NK-92 treated with Interleukin-12 subunit alpha and Interleukin-12 subunit beta, amount 100 ng/mL, for 24 hours (cell line): ENCODE results near the gene ACVR1B.
A peak's percentile ranks its signal among the peaks of the same experiment; 100 is the strongest.

ENCODE experiments used
- DNase-seq: peaks from one replicate; lab custom pipeline; 2025; lab: John Stamatoyannopoulos, UW

Gene ACVR1B

DNA sequence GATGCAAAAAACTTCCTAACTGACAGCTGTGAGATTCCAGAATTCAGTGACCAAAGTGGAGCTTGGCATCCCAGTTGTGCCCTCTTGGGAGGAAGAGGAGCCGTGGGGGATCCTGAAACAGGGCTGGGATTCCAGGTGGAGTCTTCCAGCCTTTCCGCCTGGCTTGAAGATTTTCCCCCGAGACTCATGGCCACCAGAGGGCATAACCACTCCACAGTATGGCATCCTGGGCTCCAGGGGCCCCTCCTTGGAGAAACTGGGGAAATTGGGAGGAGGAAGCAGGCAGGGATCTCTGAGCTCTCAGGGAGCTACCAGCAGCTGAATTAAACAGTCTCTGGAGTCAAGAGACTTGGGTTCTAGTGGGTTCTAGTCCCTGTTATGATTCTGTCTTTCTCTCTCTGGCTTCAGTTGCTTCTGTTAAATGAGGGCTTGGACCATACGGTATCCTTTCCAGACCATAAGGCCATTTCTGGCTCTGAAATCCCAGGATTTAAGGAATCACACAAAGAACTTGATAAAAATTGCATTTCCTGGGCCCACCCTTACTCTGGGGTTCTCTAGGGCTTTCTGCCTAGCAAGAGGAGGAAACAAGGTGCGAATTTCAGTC is 52.6 kb downstream of the ACVR1B start:
- DNase-seq = no peak

- no peak for DNase-seq
These were observed 53.9 kb downstream of the ACVR1B start for GRCh38 chr12:52005218-52005902.

DNA sequence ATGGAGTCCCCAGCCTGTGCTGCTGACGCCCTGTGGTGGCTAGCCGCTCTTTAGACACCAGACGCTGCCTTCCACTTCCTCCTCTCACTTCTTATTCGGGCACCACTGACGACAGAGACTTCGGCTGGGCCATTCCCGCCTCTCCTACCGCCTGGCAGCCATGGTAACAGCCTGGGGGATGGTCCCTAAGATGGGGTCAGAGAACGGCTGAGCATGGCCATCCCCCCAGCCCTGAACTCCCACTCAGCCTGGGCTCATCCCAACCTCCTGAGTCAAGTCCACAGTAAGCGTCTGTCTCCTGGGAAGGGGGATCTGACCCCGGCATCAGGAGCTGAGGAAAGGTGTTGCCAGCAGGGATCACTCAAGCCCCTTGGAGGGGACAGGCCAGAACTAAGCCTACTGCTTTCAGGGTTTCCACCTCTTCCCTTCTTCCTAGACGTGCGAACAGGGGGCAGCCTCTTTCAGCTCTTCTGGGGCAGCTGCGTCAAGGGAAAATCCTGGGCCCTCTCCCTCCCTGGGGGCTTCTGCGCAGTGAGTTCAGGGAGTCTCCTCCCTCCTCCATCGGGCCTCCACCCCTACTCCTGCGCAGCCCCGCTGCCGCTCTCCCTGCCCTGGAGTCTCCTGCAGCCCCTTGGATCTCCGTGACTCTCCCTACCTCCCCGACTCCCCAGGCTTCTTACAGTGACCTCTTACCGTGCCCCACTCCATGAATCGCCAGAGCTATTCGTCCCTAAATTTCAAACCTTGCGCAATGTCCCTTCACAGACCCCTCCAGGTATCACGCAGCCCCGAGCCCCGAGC is 54.6 kb downstream of the ACVR1B start:
- no peak for DNase-seq

DNA sequence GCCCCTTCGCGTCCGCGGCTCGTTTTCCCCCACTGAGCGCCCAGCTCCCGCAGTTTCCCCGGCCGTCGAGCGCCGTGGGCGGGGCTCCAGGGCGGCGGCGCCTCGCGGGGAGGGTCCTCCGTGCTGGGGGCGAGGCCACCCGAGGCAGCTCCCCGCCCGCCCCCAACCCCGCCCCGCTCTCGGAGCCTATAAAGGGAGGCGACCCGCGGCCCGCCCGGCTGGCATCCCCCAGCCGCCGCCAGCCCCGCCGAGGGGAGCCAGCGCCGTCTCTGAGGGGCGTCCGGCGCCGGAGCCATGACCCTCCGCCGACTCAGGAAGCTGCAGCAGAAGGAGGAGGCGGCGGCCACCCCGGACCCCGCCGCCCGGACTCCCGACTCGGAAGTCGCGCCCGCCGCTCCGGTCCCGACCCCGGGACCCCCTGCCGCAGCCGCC is 55.2 kb downstream of the ACVR1B start, which contains the start of gene TAMALIN:
TSS of gene TAMALIN (plus strand) at position 221 of the 432 bp plus-strand sequence. CDS start at position 295, 74 bp downstream.
- DNase-seq = no peak

DNA sequence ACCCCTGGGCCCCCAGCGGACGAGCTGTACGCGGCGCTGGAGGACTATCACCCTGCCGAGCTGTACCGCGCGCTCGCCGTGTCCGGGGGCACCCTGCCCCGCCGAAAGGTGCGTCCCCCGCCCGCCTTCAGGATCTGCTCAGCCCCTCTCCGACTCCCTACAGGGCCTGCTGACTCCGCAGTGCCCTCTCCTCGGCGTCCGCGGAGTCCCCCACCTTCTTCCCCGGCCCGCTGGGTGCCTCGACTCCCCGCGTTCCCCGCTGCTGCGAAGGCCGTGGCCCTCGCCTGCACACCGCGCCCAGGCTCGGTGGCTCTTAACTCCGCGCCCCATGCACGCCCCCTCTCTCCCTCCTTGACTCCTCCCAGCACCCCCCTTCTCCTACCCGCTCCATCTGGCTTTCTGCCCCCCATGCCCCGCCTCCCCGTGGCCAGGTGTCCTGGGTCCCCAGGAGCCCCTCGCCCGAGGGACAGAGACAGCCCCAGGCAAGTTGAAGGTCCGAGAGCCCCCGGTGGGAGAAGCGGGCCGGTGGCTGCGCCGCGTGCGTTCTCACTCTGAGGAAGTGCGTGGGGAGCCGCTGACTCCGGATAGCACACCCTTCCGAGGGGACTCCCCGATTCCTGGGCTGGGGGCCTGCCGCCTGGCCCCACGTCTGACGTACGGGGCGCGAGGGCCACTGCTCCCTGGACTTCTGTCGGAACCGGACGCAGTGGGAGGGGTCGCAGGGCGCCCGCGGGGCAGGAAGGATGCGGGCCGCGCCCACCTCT is 55.8 kb downstream of the ACVR1B start:
- DNase-seq = no peak

GRCh38 chr12:52007982-52008510 is 56.5 kb downstream of the ACVR1B start:
- no peak for DNase-seq

DNA sequence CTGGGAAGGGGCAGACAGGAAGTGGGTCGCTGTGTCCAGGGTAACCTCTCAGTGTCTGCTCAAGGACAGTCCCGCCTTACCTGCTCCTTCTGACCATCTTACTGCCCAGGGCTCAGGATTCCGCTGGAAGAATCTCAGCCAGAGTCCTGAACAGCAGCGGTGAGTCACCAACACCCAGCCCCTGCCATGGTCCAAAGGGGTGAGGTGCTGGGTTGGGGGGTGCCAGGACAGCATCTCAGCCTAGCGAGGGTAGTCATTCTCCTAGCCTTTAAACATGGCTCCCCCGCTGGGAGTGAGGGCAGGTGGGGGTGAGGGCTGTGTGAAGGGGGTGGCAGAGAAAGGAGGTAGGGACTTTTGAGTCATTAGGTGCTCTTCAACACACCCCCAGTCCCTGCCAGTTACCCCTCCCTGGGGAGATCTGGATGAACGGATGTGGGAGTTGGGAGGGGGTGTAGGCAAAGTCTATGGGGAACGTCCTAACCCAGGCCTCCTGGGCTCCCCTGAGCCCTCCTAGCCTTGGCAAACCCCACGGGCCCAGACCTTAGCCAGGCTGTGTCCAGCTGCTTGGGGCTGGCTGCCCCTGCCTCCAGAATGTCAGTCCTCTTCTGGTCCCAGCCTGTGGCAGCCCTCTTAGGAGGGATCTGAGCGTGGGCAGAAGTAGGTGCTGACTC is 57.7 kb downstream of the ACVR1B start:
- DNase-seq = no peak

- no peak for DNase-seq
These were observed 58.7 kb downstream of the ACVR1B start for GRCh38 chr12:52010152-52010622.

GRCh38 chr12:52010692-52011601 is 59.4 kb downstream of the ACVR1B start:
- no peak for DNase-seq

DNA sequence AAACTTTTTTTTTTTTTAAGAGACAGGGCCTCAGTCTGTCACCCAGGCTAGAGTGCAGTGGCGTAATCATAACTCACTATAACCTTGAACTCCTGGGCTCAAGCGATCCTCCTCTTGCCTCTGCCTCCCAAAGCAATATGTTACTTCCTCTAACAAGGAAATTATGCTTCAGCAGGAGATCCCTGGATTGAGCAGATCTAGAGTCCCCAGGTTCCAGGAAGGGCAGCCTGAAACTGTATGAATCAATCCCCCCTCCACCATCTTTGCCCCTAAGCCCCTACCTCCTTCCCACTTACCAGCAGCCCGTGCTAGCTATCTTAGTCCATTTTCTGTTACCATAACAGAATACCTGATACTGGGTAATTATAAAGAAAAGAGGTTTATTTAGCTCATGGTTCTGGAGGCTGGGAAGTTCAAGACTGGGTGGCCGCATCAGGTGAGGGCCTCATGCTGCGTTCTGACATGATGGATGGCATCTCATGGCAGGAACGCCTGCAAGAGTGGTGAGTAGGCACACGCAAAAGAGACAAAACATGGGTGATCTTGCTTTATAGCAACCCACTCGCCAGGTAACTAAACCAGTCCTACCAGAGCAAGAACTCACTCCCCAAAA is 60.2 kb downstream of the ACVR1B start:
- no peak for DNase-seq

DNA sequence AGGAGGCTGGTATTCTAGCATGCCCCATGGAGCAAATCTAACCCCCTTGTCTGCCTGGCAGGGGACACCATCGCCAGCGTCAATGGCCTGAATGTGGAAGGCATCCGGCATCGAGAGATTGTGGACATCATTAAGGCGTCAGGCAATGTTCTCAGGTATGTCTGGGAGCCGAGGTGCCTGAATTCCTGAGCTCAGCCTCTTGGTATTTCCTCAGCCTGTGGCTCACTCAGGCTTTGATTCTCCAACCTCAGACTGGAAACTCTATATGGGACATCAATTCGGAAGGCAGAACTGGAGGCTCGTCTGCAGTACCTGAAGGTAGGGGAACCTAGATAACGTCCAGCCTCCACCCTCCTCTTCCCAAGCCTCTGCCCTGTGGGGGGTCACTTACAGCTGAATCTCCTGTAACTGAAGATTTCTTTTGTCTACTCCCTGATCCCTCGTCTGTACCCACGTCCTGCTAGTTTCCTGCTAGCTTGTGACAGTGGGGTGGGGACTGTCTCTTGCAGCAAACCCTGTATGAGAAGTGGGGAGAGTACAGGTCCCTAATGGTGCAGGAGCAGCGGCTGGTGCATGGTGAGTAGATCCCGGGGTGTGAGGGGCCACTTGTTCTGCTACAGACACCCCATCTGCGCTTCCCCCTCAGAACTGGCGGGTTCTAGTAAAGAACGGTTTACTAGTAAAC is 62.3 kb downstream of the ACVR1B start:
- DNase-seq = no peak

- no peak for DNase-seq
These were observed 63.4 kb downstream of the ACVR1B start for GRCh38 chr12:52014567-52015530.

GRCh38 chr12:52015532-52016041 is 64.1 kb downstream of the ACVR1B start:
- no peak for DNase-seq

DNA sequence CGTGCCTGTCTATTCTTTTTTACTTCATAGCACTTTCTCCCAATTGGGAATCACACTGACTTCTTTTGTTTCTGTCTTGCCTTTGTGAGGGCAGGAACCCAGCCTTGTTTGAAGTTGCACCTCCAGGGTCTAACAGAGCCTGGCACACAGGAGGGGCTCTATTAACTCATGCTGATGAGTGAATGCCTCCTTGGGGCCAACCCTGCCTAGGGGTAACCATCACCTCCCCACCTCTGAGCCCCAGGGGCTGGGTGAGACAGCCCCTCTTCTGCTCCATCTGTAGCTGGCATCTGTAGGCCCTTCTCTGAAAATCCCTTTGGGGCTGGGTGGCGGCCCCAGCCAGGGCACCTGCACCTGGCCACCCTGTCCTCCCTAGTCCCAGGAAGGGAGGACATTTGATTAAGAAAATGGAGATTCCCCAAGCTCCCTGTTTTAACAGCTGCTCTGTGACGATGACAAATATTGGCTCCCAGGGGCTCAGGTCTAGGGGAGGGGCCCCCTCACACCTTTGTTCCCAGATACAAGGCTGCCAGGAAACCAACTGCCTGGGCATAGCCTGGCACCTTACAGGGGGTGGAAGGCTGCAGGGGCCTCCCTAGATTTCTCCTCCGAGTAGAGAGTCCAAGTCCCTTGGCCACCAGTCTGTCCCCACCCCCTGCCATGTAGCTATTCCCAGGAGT is 67.1 kb downstream of the ACVR1B start:
- no peak for DNase-seq

DNA sequence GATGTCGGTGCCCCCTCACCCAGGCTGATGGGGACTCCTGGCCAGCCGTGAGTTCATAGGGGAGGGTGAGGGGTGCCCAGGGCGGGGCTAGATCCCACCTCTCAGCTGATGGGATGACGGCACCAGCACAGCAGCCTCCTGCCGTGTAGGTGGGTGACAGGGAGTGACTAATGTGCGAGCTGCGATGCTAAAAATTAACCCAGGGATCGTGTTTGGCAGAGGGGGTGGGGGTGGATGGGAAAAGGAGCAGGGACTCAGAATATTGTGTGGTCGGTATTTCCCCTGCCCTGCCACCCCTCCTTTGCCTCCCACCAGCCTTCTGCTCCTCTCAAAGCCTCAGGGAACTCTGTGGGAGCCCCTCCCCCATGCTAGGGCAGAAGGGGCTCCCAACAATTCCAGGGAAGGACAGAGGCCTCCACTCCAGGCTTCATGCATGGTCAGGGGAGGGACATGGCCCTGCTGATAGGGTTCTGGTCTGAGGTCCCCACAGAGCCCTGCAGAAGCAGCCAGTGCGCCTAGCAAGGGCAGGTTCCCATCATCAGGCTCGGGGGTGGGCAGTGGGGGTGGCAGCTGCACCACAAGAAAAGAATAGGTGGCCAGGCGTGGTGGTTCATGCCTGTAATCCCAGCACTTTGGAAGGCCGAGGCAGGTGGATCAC is 67.7 kb downstream of the ACVR1B start:
- DNase-seq = no peak

DNA sequence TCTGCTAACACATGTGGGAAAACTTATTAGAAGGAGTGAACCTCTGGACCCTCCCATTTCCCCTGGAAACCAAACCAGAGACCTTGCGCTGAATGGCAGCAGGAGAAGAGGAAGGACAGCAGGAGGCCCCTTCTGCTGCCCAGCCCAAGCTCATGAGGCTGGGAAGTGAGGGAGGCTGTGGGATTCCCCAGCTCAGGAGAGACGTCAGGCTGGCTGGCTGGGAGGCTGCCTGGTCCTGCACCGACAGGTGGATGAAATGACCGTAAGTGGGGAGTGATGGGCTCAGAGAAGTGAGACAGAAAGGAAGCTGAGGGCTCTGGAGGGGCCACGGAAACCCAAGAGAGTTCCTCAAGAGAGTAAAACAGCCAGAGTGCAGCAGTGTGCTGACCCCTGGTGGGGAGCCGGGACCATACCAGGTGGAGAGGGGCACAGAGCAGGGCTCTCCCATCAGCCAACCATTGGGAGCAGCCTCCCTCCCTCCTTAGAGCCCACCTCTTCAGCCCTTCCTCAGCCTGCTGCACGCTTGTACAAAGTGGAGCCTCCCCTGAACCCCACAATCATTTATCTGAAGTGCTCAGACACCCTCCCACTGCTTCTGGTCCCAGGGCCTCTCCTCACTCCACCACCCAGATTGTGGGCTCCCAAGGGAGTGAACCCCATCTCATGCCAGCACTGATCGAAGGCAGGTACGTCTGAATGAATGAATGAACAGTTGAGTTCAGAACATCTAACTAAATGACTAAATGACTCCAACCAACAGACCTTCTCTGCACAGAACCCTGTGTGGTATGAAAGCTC is 69.2 kb downstream of the ACVR1B start:
- peak; percentile 8 for DNase-seq
